Muscle of leg (tissue), 11 donors: Measurements from ENCODE around the gene HIPK2. TPM values are rescaled to one million over a fixed set of nuclear protein-coding genes. Genes with fewer than 3 reads are reported as not detected.
A peak's percentile ranks its signal among the peaks of the same experiment; 100 is the strongest.
"Not testable (repeated sequence)": the region's sequence is repeated elsewhere in the genome, so short reads cannot be mapped to it uniquely, and the experiment has no call there.

Source experiments
- DNase-seq: peaks from one replicate; pipeline ENCODE4 v3.0.0; 2013
- H3K27ac ChIP-seq: one replicate; pipeline ENCODE4 v1.5.1; 2013; ENCODE audit warnings: mild to moderate bottlenecking, low read length, control low read depth
- H3K27me3 ChIP-seq: one replicate; pipeline ENCODE4 v1.6.1; 2013; ENCODE audit warnings: low read length; ENCODE audit not compliant: control insufficient read depth, insufficient read depth
- H3K36me3 ChIP-seq: one replicate; pipeline ENCODE4 v1.6.1; 2013; ENCODE audit warnings: low read length; ENCODE audit not compliant: control insufficient read depth, insufficient read depth
- H3K4me1 ChIP-seq: one replicate; pipeline ENCODE4 v1.6.1; 2013; ENCODE audit warnings: low read length; ENCODE audit not compliant: control insufficient read depth, insufficient read depth
- H3K4me3 ChIP-seq: one replicate; pipeline ENCODE4 v1.5.1; 2013; ENCODE audit warnings: low read length, control low read depth
- H3K9me3 ChIP-seq: replicated peaks from 2 replicates; pipeline ENCODE4 v1.6.1; 2013; ENCODE audit warnings: low read depth, low read length; ENCODE audit not compliant: control insufficient read depth
- WGBS: methylation state at CpG from one replicate; pipeline ENCODE4 v1.1.5; 2013; ENCODE audit warnings: missing lambda C conversion rate; ENCODE audit not compliant: insufficient coverage; 5-methylcytosine and 5-hydroxymethylcytosine counted together
- polyA plus RNA-seq, 8 donors: library from polyadenylated mRNA; unstranded; fragments of 120-200 nt; gene quantifications; one replicate each; pipeline versions ENCODE4 v1.2.1 to v1.2.3, GENCODE V29; 2013; ENCODE audit warnings: inconsistent platforms in 1 of 8, low replicate concordance in 1 of 8; ENCODE audit not compliant: insufficient read length in 8 of 8, insufficient read depth in 1 of 8
- total RNA-seq: library from RNA; stranded (reverse); fragments of 120-200 nt; gene quantifications from one replicate; pipeline ENCODE4 v1.2.4, GENCODE V29; 2013

Gene HIPK2
- total and polyA plus RNA-seq, 9 donors = 6.6 to 14.2 (median 10.3) TPM

- DNase-seq = no peak
- peak overlapping the region; percentile 51 for H3K27ac ChIP-seq
Observed at GRCh38 chr7:139675127-139676125, 102.4 kb downstream of the HIPK2 start.

GRCh38 chr7:139674752-139675126 is 103.1 kb downstream of the HIPK2 start:
- Histone ChIP-seq H3K27ac (peak overlapping the region; percentile 66), H3K9me3 (no peaks in the 10 kb centered on the region), H3K27me3 (no peaks in the 10 kb centered on the region), H3K4me3 (no peak overlapping the region), H3K4me1 (no peaks in the 10 kb centered on the region), H3K36me3 (no peaks in the 10 kb centered on the region)
- DNase-seq = no peak
- WGBS = 100% methylated on average over 4 of the region's 8 CpGs

More at GRCh38 chr7:139675127-139676125, 102.4 kb downstream of the HIPK2 start:
- H3K4me1 ChIP-seq = peaks cover 3% of the 10 kb centered on the region
- H3K27me3 ChIP-seq = no peaks in the 10 kb centered on the region
- no peak overlapping the region for H3K4me3 ChIP-seq
- no peaks in the 10 kb centered on the region for H3K36me3 ChIP-seq
- 92% methylated on average over 4 of the region's 12 CpGs for WGBS
- no peaks in the 10 kb centered on the region for H3K9me3 ChIP-seq

- Histone ChIP-seq H3K4me3 (no peak overlapping the region), H3K36me3 (no peaks in the 10 kb centered on the region), H3K27ac (peak overlapping the region; percentile 66), H3K9me3 (no peaks in the 10 kb centered on the region), H3K4me1 (no peaks in the 10 kb centered on the region), H3K27me3 (no peaks in the 10 kb centered on the region)
- 73% methylated on average over 6 of the region's 10 CpGs for WGBS
- no peak for DNase-seq
Observed at GRCh38 chr7:139674341-139674740, 103.5 kb downstream of the HIPK2 start.

GRCh38 chr7:139673762-139674161 is 104.0 kb downstream of the HIPK2 start:
- Histone ChIP-seq H3K36me3 (no peaks in the 10 kb centered on the region), H3K27me3 (no peaks in the 10 kb centered on the region), H3K4me3 (no peak overlapping the region), H3K4me1 (no peaks in the 10 kb centered on the region), H3K27ac (no peak overlapping the region), H3K9me3 (no peaks in the 10 kb centered on the region)
- WGBS = 74% methylated on average over 4 of the region's 6 CpGs
- DNase-seq = no peak

- Histone ChIP-seq H3K9me3 (no peaks in the 10 kb centered on the region), H3K4me3 (no peak overlapping the region), H3K27ac (no peak overlapping the region), H3K36me3 (no peaks in the 10 kb centered on the region), H3K27me3 (no peaks in the 10 kb centered on the region), H3K4me1 (no peaks in the 10 kb centered on the region)
- no CpG with 5 or more reads among the region's 5 CpGs for WGBS
- no peak for DNase-seq
Observed at GRCh38 chr7:139673230-139673629, 104.6 kb downstream of the HIPK2 start.

GRCh38 chr7:139671967-139672366 is 105.8 kb downstream of the HIPK2 start:
- no CpG with 5 or more reads among the region's 3 CpGs for WGBS
- Histone ChIP-seq H3K27ac (no peak overlapping the region), H3K9me3 (no peaks in the 10 kb centered on the region), H3K4me3 (no peak overlapping the region), H3K4me1 (no peaks in the 10 kb centered on the region), H3K36me3 (no peaks in the 10 kb centered on the region), H3K27me3 (no peaks in the 10 kb centered on the region)
- DNase-seq = no peak

GRCh38 chr7:139670662-139671061 is 107.1 kb downstream of the HIPK2 start:
- H3K4me1 ChIP-seq, H3K27ac ChIP-seq, H3K27me3 ChIP-seq, DNase-seq, H3K9me3 ChIP-seq, H3K4me3 ChIP-seq, H3K36me3 ChIP-seq: not testable (repeated sequence)
- WGBS = 93% methylated on average over 5 of the region's 7 CpGs

- DNase-seq = no peak
- no peaks in the 10 kb centered on the region for H3K9me3 ChIP-seq
- no peaks in the 10 kb centered on the region for H3K27me3 ChIP-seq
- WGBS = 83% methylated on average over 2 of the region's 11 CpGs
- H3K4me3 ChIP-seq = no peak overlapping the region
- H3K27ac ChIP-seq = no peak overlapping the region
- no peaks in the 10 kb centered on the region for H3K4me1 ChIP-seq
- H3K36me3 ChIP-seq = no peaks in the 10 kb centered on the region
Observed at GRCh38 chr7:139669106-139670061, 108.4 kb downstream of the HIPK2 start.

GRCh38 chr7:139667377-139667776 is 110.4 kb downstream of the HIPK2 start:
- no peak overlapping the region for H3K4me3 ChIP-seq
- H3K4me1 ChIP-seq = no peaks in the 10 kb centered on the region

GRCh38 chr7:139666501-139666900 is 111.3 kb downstream of the HIPK2 start:
- H3K9me3 ChIP-seq = no peaks in the 10 kb centered on the region
- H3K36me3 ChIP-seq = no peaks in the 10 kb centered on the region
- H3K27me3 ChIP-seq = no peaks in the 10 kb centered on the region
- 97% methylated on average over 4 of the region's 5 CpGs for WGBS
- no peak overlapping the region for H3K27ac ChIP-seq
- no peak for DNase-seq
- no peaks in the 10 kb centered on the region for H3K4me1 ChIP-seq
- H3K4me3 ChIP-seq = no peak overlapping the region

More at GRCh38 chr7:139667377-139667776, 110.4 kb downstream of the HIPK2 start:
- H3K27ac ChIP-seq = no peak overlapping the region
- no peaks in the 10 kb centered on the region for H3K36me3 ChIP-seq
- no peaks in the 10 kb centered on the region for H3K27me3 ChIP-seq
- no peaks in the 10 kb centered on the region for H3K9me3 ChIP-seq
- WGBS = no CpG with 5 or more reads among the region's 1 CpG
- no peak for DNase-seq
